ENCODE data around the gene NXPH4.
A peak's percentile ranks its signal among the peaks of the same experiment; 100 is the strongest.

NXPH4 gene

GRCh38 chr12:57216014-57216911, at the start of gene NXPH4:
TSS of gene NXPH4 (plus strand) at chr12:57216794. CDS start at chr12:57216970, 176 bp downstream.
- DNase-seq (ENCODE audit: low read depth) = no peak

GRCh38 chr12:57166971-57167371, 49.6 kb upstream of the NXPH4 start:
- no peak for DNase-seq (ENCODE audit: low read depth)

GRCh38 chr12:57168058-57168457, 48.5 kb upstream of the NXPH4 start:
- DNase-seq (ENCODE audit: low read depth) = no peak

- no peak for DNase-seq (ENCODE audit: low read depth)
Measured at GRCh38 chr12:57169046-57169795, 47.4 kb upstream of the NXPH4 start.

GRCh38 chr12:57169969-57170368, 46.6 kb upstream of the NXPH4 start:
- DNase-seq (ENCODE audit: low read depth) = no peak

- no peak for DNase-seq (ENCODE audit: low read depth)
Measured at GRCh38 chr12:57170408-57170807, 46.2 kb upstream of the NXPH4 start.

- DNase-seq (ENCODE audit: low read depth) = no peak
Measured at GRCh38 chr12:57170927-57171326, 45.7 kb upstream of the NXPH4 start.

GRCh38 chr12:57171668-57172067, 44.9 kb upstream of the NXPH4 start:
- DNase-seq (ENCODE audit: low read depth) = no peak

GRCh38 chr12:57173089-57173488, 43.5 kb upstream of the NXPH4 start:
- no peak for DNase-seq (ENCODE audit: low read depth)

- DNase-seq (ENCODE audit: low read depth) = no peak
Measured at GRCh38 chr12:57173683-57174082, 42.9 kb upstream of the NXPH4 start.

GRCh38 chr12:57175428-57176138, 41.0 kb upstream of the NXPH4 start:
- no peak for DNase-seq (ENCODE audit: low read depth)

GRCh38 chr12:57176139-57176477, 40.5 kb upstream of the NXPH4 start:
- no peak for DNase-seq (ENCODE audit: low read depth)

- no peak for DNase-seq (ENCODE audit: low read depth)
Measured at GRCh38 chr12:57176846-57177245, 39.7 kb upstream of the NXPH4 start.

- no peak for DNase-seq (ENCODE audit: low read depth)
Measured at GRCh38 chr12:57177354-57177753, 39.2 kb upstream of the NXPH4 start.

GRCh38 chr12:57178213-57178612, 38.4 kb upstream of the NXPH4 start:
- no peak for DNase-seq (ENCODE audit: low read depth)

- DNase-seq (ENCODE audit: low read depth) = no peak
Measured at GRCh38 chr12:57179331-57180086, 37.1 kb upstream of the NXPH4 start.

- no peak for DNase-seq (ENCODE audit: low read depth)
Measured at GRCh38 chr12:57180321-57180989, 36.1 kb upstream of the NXPH4 start.

- no peak for DNase-seq (ENCODE audit: low read depth)
Measured at GRCh38 chr12:57181072-57181471, 35.5 kb upstream of the NXPH4 start.

GRCh38 chr12:57181561-57182155, 34.9 kb upstream of the NXPH4 start:
- no peak for DNase-seq (ENCODE audit: low read depth)

- peak; percentile 70 for DNase-seq (ENCODE audit: low read depth)
Measured at GRCh38 chr12:57182918-57183575, 33.5 kb upstream of the NXPH4 start.
